Measurements from ENCODE around the gene SLC25A44.

SLC25A44 gene

GRCh38 chr1:156162430-156163037 lies 31.4 kb upstream of the SLC25A44 start:
- peaks cover 0 to 2% (median 0%) of the 10 kb centered on the region in 5 donors for H3K36me3 ChIP-seq (ENCODE audit: control insufficient read depth in 5 of 5, insufficient read depth in 5 of 5, low read length in 5 of 5)
- H3K27ac ChIP-seq (ENCODE audit: low read depth, low read length), result no peak overlapping the region
- H3K4me3 ChIP-seq (ENCODE audit: low read depth in 1 of 5, low read length in 5 of 5), result no peak overlapping the region
- peak overlapping the region in 1 of 5 donors; percentile 7 for H3K9ac ChIP-seq (ENCODE audit: low read length in 5 of 5)
- peaks cover 7 to 30% (median 17%) of the 10 kb centered on the region in 5 donors for H3K4me1 ChIP-seq (ENCODE audit: control insufficient read depth in 5 of 5, insufficient read depth in 5 of 5, low read length in 5 of 5)
- H3K27me3 ChIP-seq (ENCODE audit: control insufficient read depth in 5 of 5, insufficient read depth in 4 of 5, low read length in 5 of 5), result no peaks in the 10 kb centered on the region
- H3K9me3 ChIP-seq (ENCODE audit: control insufficient read depth in 5 of 5, low read length in 5 of 5), result no peaks in the 10 kb centered on the region

- H3K27me3 ChIP-seq (ENCODE audit: control insufficient read depth in 5 of 5, insufficient read depth in 4 of 5, low read length in 5 of 5), result no peaks in the 10 kb centered on the region
- no peaks in the 10 kb centered on the region for H3K9me3 ChIP-seq (ENCODE audit: control insufficient read depth in 5 of 5, low read length in 5 of 5)
- H3K4me1 ChIP-seq (ENCODE audit: control insufficient read depth in 5 of 5, insufficient read depth in 5 of 5, low read length in 5 of 5), result peaks cover 7 to 30% (median 17%) of the 10 kb centered on the region in 5 donors
- H3K27ac ChIP-seq (ENCODE audit: low read depth, low read length), result no peak overlapping the region
- no peak overlapping the region for H3K4me3 ChIP-seq (ENCODE audit: low read depth in 1 of 5, low read length in 5 of 5)
- H3K36me3 ChIP-seq (ENCODE audit: control insufficient read depth in 5 of 5, insufficient read depth in 5 of 5, low read length in 5 of 5), result peaks cover 0 to 2% (median 0%) of the 10 kb centered on the region in 5 donors
- H3K9ac ChIP-seq (ENCODE audit: low read length in 5 of 5), result no peak overlapping the region
Measured at GRCh38 chr1:156163712-156164111, 30.2 kb upstream of the SLC25A44 start.

GRCh38 chr1:156164125-156164831 lies 29.6 kb upstream of the SLC25A44 start:
- Histone ChIP-seq H3K27me3 (ENCODE audit: control insufficient read depth in 5 of 5, insufficient read depth in 4 of 5, low read length in 5 of 5) (no peaks in the 10 kb centered on the region), H3K4me1 (ENCODE audit: control insufficient read depth in 5 of 5, insufficient read depth in 5 of 5, low read length in 5 of 5) (peaks cover 7 to 30% (median 17%) of the 10 kb centered on the region in 5 donors), H3K4me3 (ENCODE audit: low read depth in 1 of 5, low read length in 5 of 5) (no peak overlapping the region), H3K9ac (ENCODE audit: low read length in 5 of 5) (no peak overlapping the region), H3K9me3 (ENCODE audit: control insufficient read depth in 5 of 5, low read length in 5 of 5) (no peaks in the 10 kb centered on the region), H3K36me3 (ENCODE audit: control insufficient read depth in 5 of 5, insufficient read depth in 5 of 5, low read length in 5 of 5) (peaks cover 0 to 2% (median 0%) of the 10 kb centered on the region in 5 donors), H3K27ac (ENCODE audit: low read depth, low read length) (no peak overlapping the region)

GRCh38 chr1:156165083-156165482 lies 28.8 kb upstream of the SLC25A44 start:
- Histone ChIP-seq H3K9ac (ENCODE audit: low read length in 5 of 5) (no peak overlapping the region), H3K4me3 (ENCODE audit: low read depth in 1 of 5, low read length in 5 of 5) (no peak overlapping the region), H3K27ac (ENCODE audit: low read depth, low read length) (no peak overlapping the region), H3K27me3 (ENCODE audit: control insufficient read depth in 5 of 5, insufficient read depth in 4 of 5, low read length in 5 of 5) (no peaks in the 10 kb centered on the region), H3K36me3 (ENCODE audit: control insufficient read depth in 5 of 5, insufficient read depth in 5 of 5, low read length in 5 of 5) (peaks cover 0 to 2% (median 0%) of the 10 kb centered on the region in 5 donors), H3K9me3 (ENCODE audit: control insufficient read depth in 5 of 5, low read length in 5 of 5) (no peaks in the 10 kb centered on the region), H3K4me1 (ENCODE audit: control insufficient read depth in 5 of 5, insufficient read depth in 5 of 5, low read length in 5 of 5) (peaks cover 5 to 28% (median 14%) of the 10 kb centered on the region in 5 donors)

- Histone ChIP-seq H3K36me3 (ENCODE audit: control insufficient read depth in 5 of 5, insufficient read depth in 5 of 5, low read length in 5 of 5) (peaks cover 0 to 2% (median 0%) of the 10 kb centered on the region in 5 donors), H3K27me3 (ENCODE audit: control insufficient read depth in 5 of 5, insufficient read depth in 4 of 5, low read length in 5 of 5) (no peaks in the 10 kb centered on the region), H3K27ac (ENCODE audit: low read depth, low read length) (no peak overlapping the region), H3K4me1 (ENCODE audit: control insufficient read depth in 5 of 5, insufficient read depth in 5 of 5, low read length in 5 of 5) (peaks cover 0 to 6% (median 0%) of the 10 kb centered on the region in 5 donors), H3K9me3 (ENCODE audit: control insufficient read depth in 5 of 5, low read length in 5 of 5) (no peaks in the 10 kb centered on the region), H3K4me3 (ENCODE audit: low read depth in 1 of 5, low read length in 5 of 5) (no peak overlapping the region), H3K9ac (ENCODE audit: low read length in 5 of 5) (no peak overlapping the region)
Measured at GRCh38 chr1:156167536-156167935, 26.4 kb upstream of the SLC25A44 start.

- Histone ChIP-seq H3K36me3 (ENCODE audit: control insufficient read depth in 5 of 5, insufficient read depth in 5 of 5, low read length in 5 of 5) (peaks cover 0 to 16% (median 14%) of the 10 kb centered on the region in 5 donors), H3K9ac (ENCODE audit: low read length in 5 of 5) (no peak overlapping the region), H3K4me3 (ENCODE audit: low read depth in 1 of 5, low read length in 5 of 5) (no peak overlapping the region), H3K4me1 (ENCODE audit: control insufficient read depth in 5 of 5, insufficient read depth in 5 of 5, low read length in 5 of 5) (no peaks in the 10 kb centered on the region), H3K9me3 (ENCODE audit: control insufficient read depth in 5 of 5, low read length in 5 of 5) (no peaks in the 10 kb centered on the region), H3K27me3 (ENCODE audit: control insufficient read depth in 5 of 5, insufficient read depth in 4 of 5, low read length in 5 of 5) (no peaks in the 10 kb centered on the region), H3K27ac (ENCODE audit: low read depth, low read length) (no peak overlapping the region)
Measured at GRCh38 chr1:156172696-156173470, 21.0 kb upstream of the SLC25A44 start.

- Histone ChIP-seq H3K27ac (ENCODE audit: low read depth, low read length) (no peak overlapping the region), H3K36me3 (ENCODE audit: control insufficient read depth in 5 of 5, insufficient read depth in 5 of 5, low read length in 5 of 5) (peaks cover 0 to 17% (median 14%) of the 10 kb centered on the region in 5 donors)
Measured at GRCh38 chr1:156176610-156177210, 17.2 kb upstream of the SLC25A44 start.

GRCh38 chr1:156177919-156178654 lies 15.8 kb upstream of the SLC25A44 start:
- no peak overlapping the region for H3K9ac ChIP-seq (ENCODE audit: low read length in 5 of 5)
- peaks cover 0 to 3% (median 0%) of the 10 kb centered on the region in 5 donors for H3K27me3 ChIP-seq (ENCODE audit: control insufficient read depth in 5 of 5, insufficient read depth in 4 of 5, low read length in 5 of 5)
- H3K9me3 ChIP-seq (ENCODE audit: control insufficient read depth in 5 of 5, low read length in 5 of 5), result no peaks in the 10 kb centered on the region
- H3K4me3 ChIP-seq (ENCODE audit: low read depth in 1 of 5, low read length in 5 of 5), result no peak overlapping the region
- peaks cover 0 to 17% (median 9%) of the 10 kb centered on the region in 5 donors for H3K36me3 ChIP-seq (ENCODE audit: control insufficient read depth in 5 of 5, insufficient read depth in 5 of 5, low read length in 5 of 5)
- H3K4me1 ChIP-seq (ENCODE audit: control insufficient read depth in 5 of 5, insufficient read depth in 5 of 5, low read length in 5 of 5), result no peaks in the 10 kb centered on the region
- no peak overlapping the region for H3K27ac ChIP-seq (ENCODE audit: low read depth, low read length)

More at GRCh38 chr1:156176610-156177210, 17.2 kb upstream of the SLC25A44 start:
- H3K4me3 ChIP-seq (ENCODE audit: low read depth in 1 of 5, low read length in 5 of 5), result no peak overlapping the region
- H3K9ac ChIP-seq (ENCODE audit: low read length in 5 of 5), result no peak overlapping the region
- no peaks in the 10 kb centered on the region for H3K9me3 ChIP-seq (ENCODE audit: control insufficient read depth in 5 of 5, low read length in 5 of 5)
- H3K4me1 ChIP-seq (ENCODE audit: control insufficient read depth in 5 of 5, insufficient read depth in 5 of 5, low read length in 5 of 5), result no peaks in the 10 kb centered on the region
- H3K27me3 ChIP-seq (ENCODE audit: control insufficient read depth in 5 of 5, insufficient read depth in 4 of 5, low read length in 5 of 5), result peaks cover 0 to 3% (median 0%) of the 10 kb centered on the region in 5 donors

- H3K27ac ChIP-seq (ENCODE audit: low read depth, low read length), result no peak overlapping the region
- H3K36me3 ChIP-seq (ENCODE audit: control insufficient read depth in 5 of 5, insufficient read depth in 5 of 5, low read length in 5 of 5), result peaks cover 0 to 17% (median 5%) of the 10 kb centered on the region in 5 donors
- peaks cover 0 to 3% (median 0%) of the 10 kb centered on the region in 5 donors for H3K27me3 ChIP-seq (ENCODE audit: control insufficient read depth in 5 of 5, insufficient read depth in 4 of 5, low read length in 5 of 5)
- no peak overlapping the region for H3K9ac ChIP-seq (ENCODE audit: low read length in 5 of 5)
- H3K9me3 ChIP-seq (ENCODE audit: control insufficient read depth in 5 of 5, low read length in 5 of 5), result no peaks in the 10 kb centered on the region
- no peaks in the 10 kb centered on the region for H3K4me1 ChIP-seq (ENCODE audit: control insufficient read depth in 5 of 5, insufficient read depth in 5 of 5, low read length in 5 of 5)
- H3K4me3 ChIP-seq (ENCODE audit: low read depth in 1 of 5, low read length in 5 of 5), result no peak overlapping the region
Measured at GRCh38 chr1:156180471-156180870, 13.4 kb upstream of the SLC25A44 start.
